HepG2 (cell line): ENCODE measurements around the gene PIK3R1. TPM values are rescaled to one million over a fixed set of nuclear protein-coding genes. Genes with fewer than 3 reads are reported as not detected.

Experiments used
- BRF2 ChIP-seq: sonication (generic); formaldehyde crosslinking; IDR thresholded peaks from 2 replicates; pipeline ENCODE4 v1.8.1; 2022; ENCODE audit warnings: mild to moderate bottlenecking, missing genetic modification reagents
- FOXA3 ChIP-seq: IDR thresholded peaks from 2 replicates; pipeline ENCODE4 v1.6.1; 2016; ENCODE audit warnings: missing genetic modification reagents, missing compliant biosample characterization
- GATA4 ChIP-seq: sonication (generic); IDR thresholded peaks from 2 replicates; pipeline ENCODE4 v1.6.1; 2016; ENCODE audit warnings: antibody characterized with exemption, low read depth, borderline replicate concordance
- GMEB2 ChIP-seq: IDR thresholded peaks from 2 replicates; pipeline ENCODE4 v1.6.1; 2016; ENCODE audit warnings: missing biosample characterization, missing genetic modification reagents, low read depth
- IRF9 ChIP-seq: sonication (generic); formaldehyde crosslinking; IDR thresholded peaks from 2 replicates; pipeline ENCODE4 v1.8.0; 2022; ENCODE audit warnings: missing genetic modification reagents, mild to moderate bottlenecking, borderline replicate concordance
- JDP2 ChIP-seq: sonication (generic); formaldehyde crosslinking; IDR thresholded peaks from 2 replicates; pipeline ENCODE4 v1.8.1; 2022; ENCODE audit warnings: missing genetic modification reagents, borderline replicate concordance
- MAX ChIP-seq: IDR thresholded peaks from 2 replicates; pipeline ENCODE4 v1.6.1; 2012; ENCODE audit warnings: inconsistent platforms
- MTF2 ChIP-seq: sonication (generic); formaldehyde crosslinking; IDR thresholded peaks from 2 replicates; pipeline ENCODE4 v1.5.0; 2020; ENCODE audit warnings: missing genetic modification reagents, borderline replicate concordance
- POLR2A ChIP-seq, 2 experiments: IDR thresholded peaks; 2 replicates each; pipeline ENCODE4 v1.6.1; 2011; ENCODE audit warnings: low read depth in 2 of 2, low read length in 2 of 2, mild to moderate bottlenecking in 1 of 2, moderate library complexity in 1 of 2; ENCODE audit not compliant: insufficient read depth in 1 of 2
- SP140L ChIP-seq: sonication (generic); formaldehyde crosslinking; IDR thresholded peaks from 2 replicates; pipeline ENCODE4 v1.4.0; 2020; ENCODE audit warnings: missing genetic modification reagents, borderline replicate concordance
- TFAP4 ChIP-seq: sonication (generic); IDR thresholded peaks from 2 replicates; pipeline ENCODE4 v1.6.1; 2016; ENCODE audit warnings: low read depth, borderline replicate concordance
- ZNF256 ChIP-seq: sonication (generic); formaldehyde crosslinking; conservative IDR thresholded peaks from 2 replicates; pipeline ENCODE4 v1.4.0; 2020; ENCODE audit warnings: missing genetic modification reagents
- ZNF276 ChIP-seq: sonication (generic); formaldehyde crosslinking; IDR thresholded peaks from 2 replicates; pipeline ENCODE4 v1.4.0; 2020; ENCODE audit warnings: mild to moderate bottlenecking, low read depth, missing genetic modification reagents
- ZNF331 ChIP-seq: sonication (generic); formaldehyde crosslinking; IDR thresholded peaks from 2 replicates; pipeline ENCODE4 v1.4.0; 2020; ENCODE audit warnings: missing genetic modification reagents
- ZNF512 ChIP-seq: sonication (generic); formaldehyde crosslinking; IDR thresholded peaks from 2 replicates; pipeline ENCODE4 v1.4.0; 2020; ENCODE audit warnings: mild to moderate bottlenecking, missing genetic modification reagents
- ZNF564 ChIP-seq: sonication (generic); formaldehyde crosslinking; IDR thresholded peaks from 2 replicates; pipeline ENCODE4 v1.8.1; 2023; ENCODE audit warnings: mild to moderate bottlenecking, missing genetic modification reagents
- ZNF740 ChIP-seq: sonication (generic); formaldehyde crosslinking; IDR thresholded peaks from 2 replicates; pipeline ENCODE4 v1.4.0; 2020; ENCODE audit warnings: missing genetic modification reagents
- polyA plus RNA-seq, 8 experiments: library from polyadenylated mRNA; depleted of rRNA in 3 of 8; stranded (reverse) in 7 of 8; unstranded in 1 of 8; fragments of >200 nt; fragmentation: Illumina TruSeq in 4 of 8; extraction: Trizol in 4 of 8; gene quantifications; 2 replicates each; pipeline versions ENCODE4 v1.2.1 to v1.2.3, GENCODE V29; 2011 to 2016; ENCODE audit warnings: low read depth in 4 of 8, missing spikeins in 1 of 8, mixed read lengths in 1 of 8; ENCODE audit not compliant: insufficient read depth in 1 of 8
- total RNA-seq, 5 experiments: library from RNA; depleted of rRNA; stranded (reverse); fragments of >200 nt; fragmentation: Illumina TruSeq; extraction: Trizol; gene quantifications; 2 replicates each; pipeline ENCODE4 v1.2.3, GENCODE V29; 2016; ENCODE audit warnings: low read depth in 1 of 5

Gene PIK3R1
- total and polyA plus RNA-seq, 2 of the 13 experiments (the other 11 are each of a cell fraction or from before 2014, with no cell fraction given), result 8.4 to 21.3 TPM

- peak; percentile 52; the same call in 1 of the 2 replicates for TF ChIP-seq BRF2 (CRISPR knock-in tag)
- no peak for TF ChIP-seq SP140L
- peak; percentile 57; the same call in 1 of the 2 replicates for TF ChIP-seq TFAP4
- no peak for TF ChIP-seq JDP2 (CRISPR knock-in tag)
- peak; percentile 97 for TF ChIP-seq ZNF740 (CRISPR knock-in tag)
- TF ChIP-seq FOXA3 (CRISPR knock-in tag), result peak; percentile 17; the same call in 1 of the 2 replicates
- peak; percentile 83 for TF ChIP-seq ZNF564 (CRISPR knock-in tag)
- no peak for TF ChIP-seq GATA4
- no peak for TF ChIP-seq ZNF512 (CRISPR knock-in tag)
- peak; percentile 69; the same call in 1 of the 2 replicates for TF ChIP-seq ZNF276 (CRISPR knock-in tag)
- TF ChIP-seq GMEB2 (CRISPR knock-in tag), result no peak
- peak; percentile 49; the same call in 1 of the 2 replicates for TF ChIP-seq IRF9 (CRISPR knock-in tag)
- peak; percentile 32; the same call in 1 of the 2 replicates for TF ChIP-seq ZNF331 (CRISPR knock-in tag)
- TF ChIP-seq ZNF256 (CRISPR knock-in tag), result no peak
- TF ChIP-seq MTF2 (CRISPR knock-in tag), result 0 out of 2 replicates have a peak, but pooled peaks have one; percentile 42
- peak; percentile 69 to 97 for TF ChIP-seq POLR2A (IDR thresholded peaks at IDR 0.05; ENCODE audit: insufficient read depth in 1 of 2, low read depth in 2 of 2, low read length in 2 of 2)
- TF ChIP-seq MAX, result peak; percentile 56
Measured at GRCh38 chr5:68215208-68215897, at the start of gene PIK3R1 (continued).
